ENCODE data around the gene UTP15. TPM values are rescaled to one million over a fixed set of nuclear protein-coding genes. Genes with fewer than 3 reads are reported as not detected.

UTP15 gene
- total and polyA plus RNA-seq, 2 donors from 2014 or later: 4.5 to 16.4 TPM

GRCh38 chr5:73612799-73613198 is 47.3 kb downstream of the UTP15 start:
- intact Hi-C loops (cut with DNase I): no loop called here
- FAIRE-seq (no peak), DNase-seq (no peak)
- H3K4me3 ChIP-seq (ENCODE audit: low read length in 3 of 3): no peak overlapping the region
- no peak for TF ChIP-seq CTCF (IDR thresholded peaks at IDR 0.05; ENCODE audit: borderline replicate concordance, extremely low read depth, insufficient read depth)
- H3K27me3 ChIP-seq (ENCODE audit: control insufficient read depth, insufficient read depth, low read length): no peaks in the 10 kb centered on the region
- H3K36me3 ChIP-seq (ENCODE audit: control insufficient read depth in 2 of 3, insufficient read depth in 3 of 3, low read length in 3 of 3): no peaks in the 10 kb centered on the region
- H3K9ac ChIP-seq (ENCODE audit: low read length in 3 of 3): no peak overlapping the region
- H3K27ac ChIP-seq (ENCODE audit: low read depth in 2 of 2, low read length in 2 of 2): no peak overlapping the region
- H3K9me3 ChIP-seq (ENCODE audit: control insufficient read depth in 2 of 3, insufficient read depth in 1 of 3, low read length in 3 of 3): no peaks in the 10 kb centered on the region
- H3K4me1 ChIP-seq (ENCODE audit: control insufficient read depth in 2 of 3, insufficient read depth in 2 of 3, low read depth in 1 of 3, low read length in 3 of 3): no peaks in the 10 kb centered on the region

- no peaks in the 10 kb centered on the region for H3K27me3 ChIP-seq (ENCODE audit: control insufficient read depth, insufficient read depth, low read length)
- DNase-seq (no peak), FAIRE-seq (no peak)
- no peak overlapping the region for H3K4me3 ChIP-seq (ENCODE audit: low read length in 3 of 3)
- no peak overlapping the region for H3K9ac ChIP-seq (ENCODE audit: low read length in 3 of 3)
- no peaks in the 10 kb centered on the region for H3K36me3 ChIP-seq (ENCODE audit: control insufficient read depth in 2 of 3, insufficient read depth in 3 of 3, low read length in 3 of 3)
- no peak overlapping the region for H3K27ac ChIP-seq (ENCODE audit: low read depth in 2 of 2, low read length in 2 of 2)
- no peaks in the 10 kb centered on the region for H3K4me1 ChIP-seq (ENCODE audit: control insufficient read depth in 2 of 3, insufficient read depth in 2 of 3, low read depth in 1 of 3, low read length in 3 of 3)
- no peak for TF ChIP-seq CTCF (IDR thresholded peaks at IDR 0.05; ENCODE audit: borderline replicate concordance, extremely low read depth, insufficient read depth)
- H3K9me3 ChIP-seq (ENCODE audit: control insufficient read depth in 2 of 3, insufficient read depth in 1 of 3, low read length in 3 of 3): no peaks in the 10 kb centered on the region
- intact Hi-C loops (cut with DNase I): no loop called here
Measured at GRCh38 chr5:73615085-73615484, 49.5 kb downstream of the UTP15 start.

GRCh38 chr5:73615947-73616346 is 50.4 kb downstream of the UTP15 start:
- FAIRE-seq (no peak), DNase-seq (no peak)
- Histone ChIP-seq H3K9ac (ENCODE audit: low read length in 3 of 3) (no peak overlapping the region), H3K4me3 (ENCODE audit: low read length in 3 of 3) (no peak overlapping the region), H3K9me3 (ENCODE audit: control insufficient read depth in 2 of 3, insufficient read depth in 1 of 3, low read length in 3 of 3) (no peaks in the 10 kb centered on the region), H3K27me3 (ENCODE audit: control insufficient read depth, insufficient read depth, low read length) (no peaks in the 10 kb centered on the region), H3K27ac (ENCODE audit: low read depth in 2 of 2, low read length in 2 of 2) (no peak overlapping the region), H3K4me1 (ENCODE audit: control insufficient read depth in 2 of 3, insufficient read depth in 2 of 3, low read depth in 1 of 3, low read length in 3 of 3) (no peaks in the 10 kb centered on the region), H3K36me3 (ENCODE audit: control insufficient read depth in 2 of 3, insufficient read depth in 3 of 3, low read length in 3 of 3) (no peaks in the 10 kb centered on the region)
- intact Hi-C loops (cut with DNase I): no loop called here
- TF ChIP-seq CTCF (IDR thresholded peaks at IDR 0.05; ENCODE audit: borderline replicate concordance, extremely low read depth, insufficient read depth): no peak

Data from kidney (tissue), 14 donors.